HG02884 (cell line): ENCODE measurements around the gene TEAD1.

ENCODE experiments used
- ATAC-seq: cut with Tn5 transposase; IDR thresholded peaks from one replicate; pipeline ENCODE4 v1.9.1; 2021; ENCODE audit warnings: mild to moderate bottlenecking, moderate library complexity; ENCODE audit not compliant: unreplicated experiment

Gene TEAD1

GRCh38 chr11:12785901-12786300 lies 111.7 kb downstream of the TEAD1 start:
- ATAC-seq: no peak

GRCh38 chr11:12786450-12786849 lies 112.2 kb downstream of the TEAD1 start:
- no peak for ATAC-seq

GRCh38 chr11:12786891-12787290 lies 112.7 kb downstream of the TEAD1 start:
- ATAC-seq: no peak

GRCh38 chr11:12787847-12788246 lies 113.6 kb downstream of the TEAD1 start:
- no peak for ATAC-seq

- no peak for ATAC-seq
These were observed 114.8 kb downstream of the TEAD1 start for GRCh38 chr11:12789054-12789453.

- ATAC-seq: no peak
These were observed 115.5 kb downstream of the TEAD1 start for GRCh38 chr11:12789596-12790215.

GRCh38 chr11:12790861-12791616 lies 116.8 kb downstream of the TEAD1 start:
- no peak for ATAC-seq

- no peak for ATAC-seq
These were observed 117.8 kb downstream of the TEAD1 start for GRCh38 chr11:12792018-12792417.

GRCh38 chr11:12792590-12792989 lies 118.4 kb downstream of the TEAD1 start:
- no peak for ATAC-seq

GRCh38 chr11:12793065-12793464 lies 118.8 kb downstream of the TEAD1 start:
- ATAC-seq: no peak

- no peak for ATAC-seq
These were observed 119.3 kb downstream of the TEAD1 start for GRCh38 chr11:12793506-12793905.

- no peak for ATAC-seq
These were observed 120.5 kb downstream of the TEAD1 start for GRCh38 chr11:12794576-12795230.

GRCh38 chr11:12797996-12798395 lies 123.8 kb downstream of the TEAD1 start:
- no peak for ATAC-seq

- no peak for ATAC-seq
These were observed 124.4 kb downstream of the TEAD1 start for GRCh38 chr11:12798609-12799011.

GRCh38 chr11:12799334-12799835 lies 125.2 kb downstream of the TEAD1 start:
- no peak for ATAC-seq

GRCh38 chr11:12800032-12800671 lies 125.9 kb downstream of the TEAD1 start:
- no peak for ATAC-seq

GRCh38 chr11:12800871-12801270 lies 126.7 kb downstream of the TEAD1 start:
- no peak for ATAC-seq

GRCh38 chr11:12801976-12802375 lies 127.8 kb downstream of the TEAD1 start:
- ATAC-seq: no peak

- no peak for ATAC-seq
These were observed 128.3 kb downstream of the TEAD1 start for GRCh38 chr11:12802418-12803085.

GRCh38 chr11:12803086-12803826 lies 129.0 kb downstream of the TEAD1 start:
- ATAC-seq: no peak
